ENCODE results near the gene CCND1.
A peak's percentile ranks its signal among the peaks of the same experiment; 100 is the strongest.

CCND1 gene

DNA sequence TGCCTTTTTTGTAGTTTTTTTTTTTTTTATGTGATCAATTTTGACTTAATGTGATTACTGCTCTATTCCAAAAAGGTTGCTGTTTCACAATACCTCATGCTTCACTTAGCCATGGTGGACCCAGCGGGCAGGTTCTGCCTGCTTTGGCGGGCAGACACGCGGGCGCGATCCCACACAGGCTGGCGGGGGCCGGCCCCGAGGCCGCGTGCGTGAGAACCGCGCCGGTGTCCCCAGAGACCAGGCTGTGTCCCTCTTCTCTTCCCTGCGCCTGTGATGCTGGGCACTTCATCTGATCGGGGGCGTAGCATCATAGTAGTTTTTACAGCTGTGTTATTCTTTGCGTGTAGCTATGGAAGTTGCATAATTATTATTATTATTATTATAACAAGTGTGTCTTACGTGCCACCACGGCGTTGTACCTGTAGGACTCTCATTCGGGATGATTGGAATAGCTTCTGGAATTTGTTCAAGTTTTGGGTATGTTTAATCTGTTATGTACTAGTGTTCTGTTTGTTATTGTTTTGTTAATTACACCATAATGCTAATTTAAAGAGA lies 12.5 kb downstream of the CCND1 start:
- DNase-seq (ENCODE audit: low spot score) = no peak

DNA sequence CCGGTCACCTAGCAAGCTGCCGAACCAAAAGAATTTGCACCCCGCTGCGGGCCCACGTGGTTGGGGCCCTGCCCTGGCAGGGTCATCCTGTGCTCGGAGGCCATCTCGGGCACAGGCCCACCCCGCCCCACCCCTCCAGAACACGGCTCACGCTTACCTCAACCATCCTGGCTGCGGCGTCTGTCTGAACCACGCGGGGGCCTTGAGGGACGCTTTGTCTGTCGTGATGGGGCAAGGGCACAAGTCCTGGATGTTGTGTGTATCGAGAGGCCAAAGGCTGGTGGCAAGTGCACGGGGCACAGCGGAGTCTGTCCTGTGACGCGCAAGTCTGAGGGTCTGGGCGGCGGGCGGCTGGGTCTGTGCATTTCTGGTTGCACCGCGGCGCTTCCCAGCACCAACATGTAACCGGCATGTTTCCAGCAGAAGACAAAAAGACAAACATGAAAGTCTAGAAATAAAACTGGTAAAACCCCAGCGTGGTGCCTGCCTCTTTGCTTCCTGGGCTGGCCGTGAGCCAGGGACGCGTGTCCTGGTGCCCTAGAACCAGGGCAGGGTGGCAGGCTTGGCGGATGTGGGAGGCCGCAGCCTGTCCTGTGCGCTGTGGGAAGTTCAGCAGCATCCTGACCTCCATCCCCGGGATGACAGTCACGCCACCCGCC lies 13.2 kb downstream of the CCND1 start:
- DNase-seq (ENCODE audit: low spot score) = no peak

DNA sequence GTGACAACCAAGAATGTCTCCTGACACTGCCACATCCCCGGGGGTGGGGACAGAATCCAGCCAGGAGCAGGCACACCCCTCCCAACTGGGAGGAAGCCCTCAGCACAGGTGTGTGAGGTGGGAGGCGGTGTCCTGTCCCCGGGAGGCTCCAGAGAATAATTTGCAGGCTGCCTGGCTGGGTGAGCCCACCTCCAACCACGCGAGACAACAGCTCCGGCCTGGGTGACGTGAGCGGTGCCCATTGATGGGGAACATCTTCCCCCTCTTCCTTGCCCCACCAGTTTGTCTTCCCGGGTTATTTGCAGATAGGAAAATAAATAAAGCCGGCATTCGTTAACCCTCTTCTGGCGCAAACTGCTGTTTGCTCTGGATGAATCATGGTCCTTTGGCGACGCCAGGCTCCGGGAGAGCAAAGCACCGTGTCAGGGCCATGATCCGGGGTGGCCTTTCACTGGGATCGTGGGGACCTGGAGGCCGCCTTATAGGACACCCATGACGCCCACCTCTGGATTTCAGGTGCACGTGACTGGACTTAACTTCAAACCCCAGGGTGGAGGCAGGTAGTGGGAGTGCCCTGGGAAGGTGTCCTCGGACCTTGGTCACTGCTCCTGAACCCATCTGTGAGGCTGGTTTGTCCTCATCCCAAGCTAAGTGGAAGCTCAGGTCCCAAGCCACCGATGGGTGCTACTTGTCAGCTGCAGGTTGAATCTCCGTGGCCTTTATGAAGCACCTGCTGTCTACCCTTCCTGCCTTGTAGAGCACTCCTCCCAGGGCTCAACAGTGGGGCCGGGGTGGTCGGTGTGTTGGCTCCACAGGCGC lies 13.9 kb downstream of the CCND1 start:
- DNase-seq (ENCODE audit: low spot score) = no peak

DNA sequence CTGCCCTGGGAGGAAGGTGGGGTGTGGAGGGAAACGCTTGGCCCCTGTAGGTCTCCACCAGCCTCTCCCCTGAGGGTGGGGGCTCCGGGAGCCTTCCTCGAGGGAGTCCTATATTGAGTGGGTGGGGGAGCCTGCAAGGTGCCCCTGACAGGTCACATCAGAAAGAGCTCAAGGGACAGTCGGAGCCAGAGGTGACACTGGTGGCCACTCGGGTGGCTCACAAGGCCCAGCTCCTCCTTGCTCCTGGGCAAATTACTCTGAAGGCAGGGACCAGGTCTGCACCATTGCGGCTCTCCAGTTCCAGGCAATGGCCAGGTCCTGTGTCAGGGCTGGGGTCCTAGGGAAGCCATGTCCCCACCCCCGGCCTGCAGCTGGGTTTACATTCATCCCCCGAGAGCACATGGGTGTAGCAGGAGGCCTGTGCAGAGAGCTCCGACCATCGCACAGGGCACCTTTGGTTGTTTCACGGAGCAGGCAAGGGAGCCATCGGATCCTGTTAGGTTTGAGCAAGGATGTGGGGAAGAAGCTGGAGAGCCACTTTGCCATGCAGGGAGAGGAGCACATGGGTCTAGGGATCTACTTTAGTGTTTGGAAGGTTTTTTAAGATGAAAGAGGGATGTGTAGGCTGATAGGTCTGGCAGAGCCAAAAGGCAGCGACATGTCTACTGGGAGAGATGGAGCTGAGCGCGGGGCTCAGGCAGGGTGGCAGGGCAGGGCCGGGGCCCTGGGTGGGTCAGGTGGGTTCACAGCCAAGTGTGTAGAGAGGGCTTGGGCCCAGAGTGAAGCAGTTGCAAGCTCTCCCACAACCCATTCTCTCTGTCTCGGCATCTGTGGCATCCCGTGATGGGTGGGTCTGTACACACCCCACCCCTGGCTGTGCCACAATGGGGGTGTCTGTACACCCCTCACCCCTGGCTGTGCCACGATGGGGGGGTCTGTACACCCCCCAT lies 14.8 kb downstream of the CCND1 start:
- DNase-seq (ENCODE audit: low spot score) = no peak

DNA sequence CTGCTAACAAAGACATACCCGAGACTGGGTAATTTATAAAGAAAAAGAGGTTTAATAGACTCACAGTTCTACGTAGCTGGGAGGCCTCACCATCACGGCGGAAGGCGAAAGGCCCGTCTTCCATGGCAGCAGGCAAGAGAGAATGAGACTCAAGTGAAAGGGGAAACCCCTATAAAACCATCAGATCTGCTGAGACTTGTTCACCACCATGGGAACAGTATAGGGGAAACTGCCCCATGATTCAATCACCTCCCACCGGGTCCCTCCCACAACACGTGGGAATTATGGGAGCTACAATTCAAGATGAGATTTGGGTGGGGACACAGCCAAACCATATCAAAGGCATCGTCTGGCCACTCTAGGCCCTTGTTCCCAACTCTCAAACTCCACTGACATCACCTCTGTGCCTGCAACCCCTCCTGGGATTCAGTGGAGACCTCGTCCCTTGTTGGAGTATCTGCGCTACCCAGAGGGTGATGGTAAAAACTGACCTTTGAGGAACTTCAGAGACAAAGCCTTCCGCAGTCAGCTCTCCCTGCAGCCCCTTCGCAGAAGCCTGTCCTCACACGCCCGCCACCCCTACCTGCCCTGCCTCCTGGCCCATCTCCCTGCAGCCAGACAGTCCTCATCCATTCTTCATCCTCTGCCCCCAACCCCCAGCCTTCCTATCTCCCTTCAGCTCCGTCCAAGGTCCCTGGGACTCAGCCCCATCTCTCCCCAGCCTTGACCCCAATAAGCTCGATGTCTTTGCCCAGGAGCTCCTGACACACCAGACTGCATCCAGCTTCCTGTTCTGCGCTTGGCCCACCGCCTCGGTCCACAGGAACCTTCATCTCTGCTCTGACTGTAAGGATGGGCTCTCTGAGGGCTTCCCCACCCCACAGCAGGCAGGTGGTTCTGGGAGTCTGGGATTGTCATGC lies 15.8 kb downstream of the CCND1 start:
- DNase-seq (ENCODE audit: low spot score) = peak; percentile 44

DNA sequence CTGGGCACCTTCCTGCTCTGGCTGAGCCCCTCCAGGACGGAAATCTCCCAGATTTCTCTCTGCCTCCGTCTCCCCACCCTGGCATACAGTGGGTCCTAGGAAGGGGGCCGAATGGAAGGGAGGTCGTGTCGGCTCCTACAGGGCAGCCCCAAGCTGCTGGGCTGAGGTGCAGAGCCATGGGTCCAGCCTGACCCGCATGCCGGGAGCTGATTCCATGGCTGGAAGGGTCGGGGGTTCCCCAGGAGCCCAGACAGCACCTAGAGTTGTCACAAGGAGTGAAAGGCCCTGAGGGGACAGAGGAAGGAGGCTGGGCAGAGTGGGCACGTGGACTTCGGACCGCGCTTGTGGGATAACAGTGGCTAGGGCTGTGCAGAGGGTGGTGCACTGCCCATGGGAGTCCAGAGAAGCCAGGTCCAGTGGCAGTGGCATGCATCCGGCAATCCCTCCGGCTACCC lies 16.5 kb downstream of the CCND1 start:
- peak; percentile 67 for DNase-seq (ENCODE audit: low spot score)

DNA sequence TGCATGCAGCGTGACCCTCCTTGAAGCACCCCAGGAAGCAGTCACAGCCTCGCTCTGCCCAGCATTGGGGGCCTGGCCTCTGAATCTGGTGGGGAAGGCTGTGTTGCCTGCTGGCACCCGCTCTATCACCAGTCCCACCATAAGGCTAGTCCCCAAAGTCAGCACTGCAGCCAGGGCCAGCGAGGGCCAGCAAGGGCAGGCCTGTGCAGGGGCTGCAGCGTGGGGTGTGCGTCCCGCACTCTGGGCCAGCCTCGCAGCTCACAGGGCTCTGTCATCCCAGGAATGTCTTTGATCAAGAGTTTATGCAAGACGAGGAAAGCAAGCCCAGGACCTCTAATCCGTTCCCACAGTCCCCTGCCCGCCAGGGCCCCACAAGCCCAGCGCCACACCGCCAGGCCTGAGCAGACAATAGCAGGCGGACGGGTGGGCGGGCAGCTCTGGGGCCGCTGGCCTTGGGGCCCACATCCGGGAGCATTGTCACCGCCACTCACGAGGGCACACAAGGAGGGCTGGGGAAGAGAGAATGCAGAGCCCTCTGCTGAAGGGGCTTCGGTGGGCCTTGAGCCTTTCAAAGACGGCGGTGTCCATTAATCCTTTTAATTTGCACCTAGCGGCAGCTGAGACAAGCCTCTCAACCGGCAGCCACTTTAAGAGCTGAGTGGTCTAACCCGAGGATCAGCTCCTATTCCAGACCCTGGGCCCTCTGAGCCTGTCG lies 17.1 kb downstream of the CCND1 start:
- DNase-seq (ENCODE audit: low spot score) = peak; percentile 96

DNA sequence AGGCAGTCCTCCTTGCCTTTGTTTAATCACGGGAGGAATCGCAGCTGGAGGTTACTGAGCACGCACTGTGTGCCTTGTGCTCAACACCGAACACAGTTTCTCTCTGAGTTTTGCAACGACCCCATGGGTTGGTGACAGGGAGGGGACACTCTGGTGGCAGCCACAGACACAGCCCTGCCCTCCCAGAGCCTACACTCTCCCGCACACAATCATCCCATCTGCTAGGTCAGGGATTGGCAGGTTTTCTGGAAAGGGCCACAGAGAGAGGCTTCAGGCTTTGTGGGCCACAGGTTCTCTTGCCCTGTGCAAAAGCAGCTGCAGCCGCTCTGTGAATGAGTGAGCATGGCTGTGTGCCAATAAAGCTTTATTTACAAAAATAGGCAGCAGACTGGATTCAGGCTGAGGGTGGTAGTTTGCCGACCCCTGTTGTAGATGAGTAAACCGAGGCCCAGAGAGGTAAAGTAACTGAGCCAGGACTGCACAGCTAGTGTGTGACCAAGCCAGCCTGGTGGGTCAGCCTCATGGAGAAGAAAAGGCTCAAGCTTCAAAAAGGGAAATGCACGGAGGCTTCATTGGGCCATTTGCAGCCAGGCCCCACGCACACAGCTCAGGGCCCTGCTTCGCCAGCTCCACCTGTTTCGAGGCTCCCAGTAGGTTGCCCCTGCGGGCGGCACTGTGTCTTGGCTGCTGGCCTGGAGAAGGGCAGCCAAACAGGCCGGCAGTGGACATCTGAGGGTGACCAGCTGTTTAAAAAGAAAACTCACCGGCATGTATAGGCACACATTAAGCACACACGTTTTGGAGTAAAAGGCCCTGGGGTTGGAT lies 17.9 kb downstream of the CCND1 start:
- no peak for DNase-seq (ENCODE audit: low spot score)

DNA sequence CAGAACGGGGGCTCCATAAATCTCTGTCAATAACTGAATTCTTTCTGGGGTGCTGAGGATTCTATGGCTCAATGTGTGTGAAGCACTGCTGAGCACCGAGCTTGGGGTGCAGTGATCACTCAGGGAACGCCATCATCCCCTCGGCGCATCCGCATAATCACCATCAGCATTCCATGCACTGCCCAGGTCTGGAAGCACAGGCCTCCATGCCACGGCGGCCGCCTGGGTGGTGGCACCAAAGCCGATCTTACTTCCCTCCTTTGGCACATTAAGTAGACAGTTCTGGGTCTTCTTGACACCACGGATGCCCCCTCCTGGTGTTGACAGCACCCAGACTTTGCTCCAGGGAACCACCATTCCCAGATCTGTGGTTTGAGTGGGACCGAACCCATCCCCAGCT lies 18.6 kb downstream of the CCND1 start:
- no peak for DNase-seq (ENCODE audit: low spot score)

DNA sequence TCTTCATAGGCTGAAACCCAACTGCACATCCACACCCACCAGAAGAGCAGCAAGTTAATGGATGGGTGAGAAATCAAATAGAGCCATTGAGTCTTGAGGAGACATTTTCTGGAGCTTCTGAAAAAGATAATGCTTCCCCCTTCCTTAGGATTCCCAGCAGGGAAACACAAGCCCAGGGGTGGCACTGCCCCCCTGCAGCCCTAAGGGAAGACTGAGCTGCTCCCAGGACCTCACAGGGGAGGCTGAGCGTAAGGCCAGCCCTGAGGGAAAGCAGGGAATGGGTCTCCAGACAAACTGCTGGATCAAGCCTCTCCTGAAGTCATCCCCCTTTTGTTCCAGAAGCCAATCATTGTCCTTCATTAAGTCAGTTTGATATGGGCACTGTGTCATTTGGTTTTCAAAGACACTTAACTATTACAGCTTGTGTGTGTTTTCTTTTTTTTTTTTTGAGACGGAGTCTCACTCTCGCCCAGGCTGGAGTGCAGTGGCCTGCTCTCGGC lies 19.1 kb downstream of the CCND1 start:
- no peak for DNase-seq (ENCODE audit: low spot score)

DNA sequence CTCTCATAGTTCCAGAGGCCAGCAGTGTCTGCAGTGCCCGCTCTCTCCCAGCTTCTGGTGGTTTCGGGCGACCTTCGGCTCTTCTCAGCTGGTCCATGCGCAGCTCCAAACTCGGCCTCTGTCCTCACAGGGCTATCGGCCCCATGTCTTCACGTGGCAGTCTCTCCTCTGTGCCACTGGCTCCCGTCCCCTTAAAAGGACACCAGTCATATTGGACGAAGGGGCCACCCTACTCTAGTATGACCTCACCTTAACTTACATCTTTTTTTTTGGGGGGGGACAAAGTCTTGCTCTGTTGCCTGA lies 20.4 kb downstream of the CCND1 start:
- no peak for DNase-seq (ENCODE audit: low spot score)

DNA sequence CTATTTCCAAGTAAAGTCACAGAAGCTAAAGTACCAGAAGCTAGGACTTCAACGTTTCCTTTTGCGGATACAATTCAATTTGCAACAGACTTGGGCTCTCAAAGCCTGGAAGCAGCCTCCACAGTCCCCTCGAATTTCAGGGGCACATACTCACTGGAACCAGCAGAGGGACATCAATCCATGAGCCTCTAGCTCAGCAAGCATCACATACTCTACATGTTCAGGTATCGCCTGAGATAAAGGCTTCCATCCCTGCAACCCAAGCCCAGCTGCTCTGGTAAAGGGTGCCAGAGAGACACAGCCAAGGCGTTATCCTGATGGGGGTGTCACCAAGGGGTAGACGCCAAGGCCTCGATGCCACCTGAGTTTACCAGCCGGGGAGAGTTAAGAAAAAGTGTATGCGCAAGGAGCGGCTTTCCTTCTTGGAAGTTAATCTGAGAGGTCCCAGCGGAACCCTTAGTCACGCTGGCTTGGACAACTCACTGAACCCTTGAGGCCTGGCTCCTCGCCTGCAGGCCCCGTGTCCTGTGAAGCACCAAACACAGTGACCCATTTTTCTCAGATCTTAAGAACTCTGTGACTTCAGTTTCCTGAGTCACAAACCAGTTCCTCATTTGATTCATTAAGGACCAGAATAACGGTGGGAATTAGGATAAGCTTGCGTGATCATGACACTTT lies 21.2 kb downstream of the CCND1 start:
- no peak for DNase-seq (ENCODE audit: low spot score)

DNA sequence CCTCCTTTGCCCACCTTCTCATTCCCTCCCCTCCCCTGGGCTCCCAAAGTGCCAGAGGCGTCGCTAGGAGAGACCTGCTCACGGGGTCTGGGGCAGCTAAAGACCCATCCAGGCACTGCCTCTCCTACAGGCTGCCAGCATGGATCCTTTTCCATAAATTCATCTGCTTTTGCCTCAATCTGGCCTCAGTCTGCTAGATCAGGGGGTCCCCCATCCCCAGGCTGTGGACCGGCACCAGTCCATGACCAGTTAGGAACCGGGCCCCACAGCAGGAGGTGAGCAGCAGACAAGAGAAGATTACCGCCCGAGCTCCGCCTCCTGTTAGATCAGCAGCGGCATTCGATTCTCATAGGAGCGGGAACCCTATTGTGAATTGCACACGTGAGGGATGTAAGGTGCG lies 21.9 kb downstream of the CCND1 start:
- DNase-seq (ENCODE audit: low spot score) = peak; percentile 48

DNA sequence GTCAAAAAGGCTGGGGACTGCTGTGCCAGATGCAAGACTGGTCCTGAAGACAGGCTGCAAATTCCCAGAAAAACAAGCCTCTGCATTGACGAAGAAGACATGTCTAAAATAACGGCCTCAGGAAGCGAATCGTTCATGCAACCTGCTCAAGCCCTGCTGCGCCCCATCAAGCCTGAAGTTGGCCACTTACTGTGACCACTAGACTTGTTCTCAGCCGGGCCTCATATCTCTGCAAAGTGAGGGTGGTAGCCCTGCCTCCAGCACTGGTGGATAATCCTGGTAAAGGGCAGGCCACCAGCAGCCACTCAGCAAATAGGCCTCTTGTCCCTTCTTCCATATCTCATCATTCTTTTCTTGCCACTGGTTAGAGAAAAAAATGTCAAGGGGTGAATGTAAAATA lies 22.4 kb downstream of the CCND1 start:
- peak; percentile 32 for DNase-seq (ENCODE audit: low spot score)

DNA sequence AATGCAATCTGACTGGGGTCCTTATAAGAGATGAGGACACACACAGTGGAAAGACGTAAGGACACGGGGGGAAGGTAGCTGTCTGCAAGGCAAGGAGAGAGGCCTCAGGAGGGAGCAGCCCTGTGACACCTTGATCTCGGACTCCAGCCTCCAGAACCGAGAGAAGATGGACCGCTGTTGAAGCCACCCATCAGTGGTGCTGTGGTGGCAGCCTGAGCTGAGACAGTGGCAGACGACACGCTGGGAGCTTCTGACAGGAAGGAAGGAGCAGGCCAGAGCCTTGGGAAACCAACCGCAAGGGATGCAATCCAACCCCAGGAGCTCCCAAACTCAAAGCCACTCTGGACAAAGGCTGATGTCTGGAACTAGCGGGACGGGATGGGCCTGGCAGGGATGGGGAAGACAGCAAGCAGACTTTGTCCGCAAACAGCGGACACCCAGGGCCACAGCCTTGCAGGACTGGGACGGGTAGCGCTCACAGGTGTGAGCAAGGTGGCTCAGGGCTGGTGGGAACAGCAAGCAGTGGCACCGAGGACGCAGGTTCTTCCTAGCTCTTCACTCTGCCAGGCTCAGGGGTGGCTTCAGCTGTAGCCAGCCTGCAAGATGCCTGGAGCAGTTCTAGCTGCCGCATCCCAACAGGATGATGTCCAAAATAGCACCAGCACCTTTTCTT lies 23.3 kb downstream of the CCND1 start:
- peak; percentile 26 for DNase-seq (ENCODE audit: low spot score)

DNA sequence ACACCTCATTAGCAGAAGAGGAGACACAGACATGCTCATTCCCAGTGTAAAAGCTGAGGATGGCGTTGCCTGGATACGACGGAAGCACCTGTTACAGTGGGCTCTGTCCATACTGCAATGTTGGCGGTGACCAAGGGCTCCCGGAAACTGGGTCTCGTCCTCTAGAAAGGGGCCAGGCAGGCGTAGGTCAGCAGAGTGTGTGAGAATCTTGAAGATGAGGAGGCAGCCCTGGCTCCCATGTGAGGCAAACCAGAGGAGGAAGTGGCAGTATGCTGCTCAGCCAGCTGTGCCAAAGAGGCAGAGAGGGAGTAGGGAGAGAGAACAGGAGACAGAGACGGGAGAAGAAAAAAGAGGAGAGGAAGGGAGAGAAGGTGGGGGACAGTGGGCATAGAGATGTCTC lies 23.9 kb downstream of the CCND1 start:
- peak; percentile 28 for DNase-seq (ENCODE audit: low spot score)

DNA sequence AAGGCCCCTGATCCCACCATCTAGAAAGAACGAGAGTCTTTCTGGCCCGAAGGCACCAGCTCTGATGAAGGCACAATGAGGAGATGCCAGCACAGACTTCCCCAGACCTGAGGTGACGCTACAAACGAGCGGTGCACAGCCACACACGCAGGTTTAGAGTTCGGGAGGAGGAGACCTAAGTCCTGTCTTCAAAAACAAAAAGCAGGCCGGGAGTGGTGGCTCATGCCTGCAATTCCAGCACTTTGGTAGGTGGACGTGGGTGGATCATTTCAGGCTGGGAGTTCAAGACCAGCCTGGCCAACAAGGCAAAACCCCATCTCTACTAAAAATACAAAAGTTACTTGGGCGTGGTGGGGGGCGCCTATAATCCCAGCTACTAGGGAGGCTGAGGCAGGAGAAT lies 24.7 kb downstream of the CCND1 start:
- DNase-seq (ENCODE audit: low spot score) = no peak

DNA sequence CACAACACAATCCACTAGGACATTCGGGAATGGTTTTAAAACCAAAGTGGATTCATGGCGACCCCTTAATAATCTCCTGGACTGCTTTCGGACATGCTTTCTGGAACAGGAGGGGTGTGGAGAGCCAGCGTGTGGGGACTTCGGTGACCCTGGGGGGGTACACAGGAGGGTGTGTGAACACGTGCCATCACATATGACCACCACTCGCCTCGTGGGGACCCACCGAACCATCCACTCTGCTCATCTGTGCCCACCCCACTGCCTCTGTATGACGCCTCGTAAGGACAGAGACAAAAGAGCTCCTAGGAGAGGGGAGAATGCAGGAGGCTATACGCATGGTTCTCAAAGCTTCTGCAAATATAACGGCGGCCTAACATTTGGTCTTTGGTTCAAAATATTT lies 25.3 kb downstream of the CCND1 start:
- DNase-seq (ENCODE audit: low spot score) = peak; percentile 20

Data from ecto neural progenitor cell (in vitro differentiated cells).